AG09319 (cell line): ENCODE measurements around the gene SLC9A9.

ENCODE experiments used
- DNase-seq: peaks from one replicate; pipeline ENCODE4 v3.0.0-alpha.2; 2010; ENCODE audit warnings: low read depth; ENCODE audit errors: extremely low read depth
- TF ChIP-seq, protein P1 (sequence below): IDR thresholded peaks from 2 replicates; pipeline ENCODE4 v1.5.1; 2011; ENCODE audit warnings: low read depth, mild to moderate bottlenecking, inconsistent platforms, low read length, moderate library complexity

SLC9A9 gene

DNA sequence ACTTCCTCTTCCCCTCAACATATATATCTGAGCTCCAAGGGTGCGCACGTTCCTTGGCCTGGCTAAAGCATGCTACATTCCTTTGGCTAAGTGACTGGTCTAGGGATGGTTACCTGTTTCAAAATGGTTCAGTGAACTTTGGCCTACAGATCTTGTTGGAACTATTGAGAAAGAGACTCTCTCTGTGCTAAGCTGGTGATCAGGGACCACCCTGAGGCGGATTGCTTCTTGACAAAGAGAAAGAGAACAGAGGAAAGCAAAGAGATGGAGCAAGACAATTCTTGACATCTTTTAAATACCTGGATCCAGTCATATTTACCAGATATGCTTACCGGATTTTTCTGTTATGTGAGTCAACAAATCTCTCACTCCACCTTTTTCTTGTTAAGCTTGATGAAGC is 605.6 kb downstream of the SLC9A9 start:
- DNase-seq: no peak
- TF ChIP-seq, protein P1, sequence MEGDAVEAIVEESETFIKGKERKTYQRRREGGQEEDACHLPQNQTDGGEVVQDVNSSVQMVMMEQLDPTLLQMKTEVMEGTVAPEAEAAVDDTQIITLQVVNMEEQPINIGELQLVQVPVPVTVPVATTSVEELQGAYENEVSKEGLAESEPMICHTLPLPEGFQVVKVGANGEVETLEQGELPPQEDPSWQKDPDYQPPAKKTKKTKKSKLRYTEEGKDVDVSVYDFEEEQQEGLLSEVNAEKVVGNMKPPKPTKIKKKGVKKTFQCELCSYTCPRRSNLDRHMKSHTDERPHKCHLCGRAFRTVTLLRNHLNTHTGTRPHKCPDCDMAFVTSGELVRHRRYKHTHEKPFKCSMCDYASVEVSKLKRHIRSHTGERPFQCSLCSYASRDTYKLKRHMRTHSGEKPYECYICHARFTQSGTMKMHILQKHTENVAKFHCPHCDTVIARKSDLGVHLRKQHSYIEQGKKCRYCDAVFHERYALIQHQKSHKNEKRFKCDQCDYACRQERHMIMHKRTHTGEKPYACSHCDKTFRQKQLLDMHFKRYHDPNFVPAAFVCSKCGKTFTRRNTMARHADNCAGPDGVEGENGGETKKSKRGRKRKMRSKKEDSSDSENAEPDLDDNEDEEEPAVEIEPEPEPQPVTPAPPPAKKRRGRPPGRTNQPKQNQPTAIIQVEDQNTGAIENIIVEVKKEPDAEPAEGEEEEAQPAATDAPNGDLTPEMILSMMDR: no peak

DNA sequence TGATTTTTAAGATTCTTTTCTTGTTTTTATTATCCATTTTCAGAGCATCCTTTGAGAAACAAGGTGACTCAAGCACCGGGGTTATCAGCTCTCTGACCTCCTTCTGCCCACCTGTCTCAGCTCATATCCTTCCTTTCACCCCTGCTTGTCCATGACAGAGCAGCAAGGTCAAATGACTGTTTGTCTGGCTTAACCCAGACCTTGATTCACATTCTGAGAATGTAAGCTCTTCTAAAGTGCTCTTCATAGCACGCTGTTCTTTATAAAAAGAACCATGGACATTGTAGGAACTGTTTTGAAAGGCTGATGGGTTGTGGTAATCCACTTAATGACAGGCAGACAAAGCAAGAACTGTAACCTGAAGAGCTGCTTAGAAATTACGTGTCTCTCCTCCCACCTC is 606.2 kb downstream of the SLC9A9 start:
- TF ChIP-seq, protein P1: no peak
- no peak for DNase-seq

DNA sequence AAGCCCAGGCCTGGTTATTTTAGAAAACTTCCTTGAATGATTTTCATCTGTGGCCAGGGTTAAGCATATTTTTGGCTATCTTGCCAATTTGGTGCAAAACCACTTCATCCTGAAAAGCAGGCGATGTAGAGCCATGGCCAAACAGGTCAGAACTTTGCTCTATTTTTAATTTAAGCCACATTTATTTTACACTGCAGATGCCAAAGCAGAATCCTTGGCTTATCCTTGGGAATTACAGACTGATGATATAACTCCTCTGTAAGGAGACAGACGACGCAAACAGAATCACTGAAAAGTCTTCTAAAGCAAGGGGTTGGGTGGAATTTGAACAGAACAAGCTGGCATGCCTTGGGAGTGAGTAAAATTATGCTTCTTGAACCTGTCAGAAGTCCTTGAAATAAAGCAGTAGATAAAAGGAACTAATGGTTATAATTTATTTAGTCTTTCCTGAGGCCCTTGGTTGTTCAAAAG is 606.8 kb downstream of the SLC9A9 start:
- TF ChIP-seq, protein P1: no peak
- DNase-seq: peak; percentile 73

DNA sequence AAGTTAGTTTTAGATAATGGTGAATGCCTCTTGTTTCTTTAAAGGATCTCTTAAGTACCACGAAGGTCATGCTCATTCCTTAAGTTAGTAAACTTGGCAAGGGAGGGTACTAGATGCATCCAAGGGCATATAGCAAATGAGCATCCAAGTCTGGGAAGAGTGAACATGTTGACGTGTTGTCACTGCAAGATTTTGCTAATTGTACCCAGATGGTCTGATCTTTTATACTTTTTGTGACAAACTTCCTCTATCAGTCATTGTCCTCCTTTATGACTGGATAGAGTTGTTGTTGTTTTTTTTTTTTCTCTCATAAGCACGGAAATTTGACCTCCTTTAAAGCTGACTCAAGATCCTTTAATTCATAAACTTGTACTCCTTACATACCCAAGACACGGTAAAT is 607.4 kb downstream of the SLC9A9 start:
- DNase-seq: no peak
- TF ChIP-seq, protein P1: no peak

DNA sequence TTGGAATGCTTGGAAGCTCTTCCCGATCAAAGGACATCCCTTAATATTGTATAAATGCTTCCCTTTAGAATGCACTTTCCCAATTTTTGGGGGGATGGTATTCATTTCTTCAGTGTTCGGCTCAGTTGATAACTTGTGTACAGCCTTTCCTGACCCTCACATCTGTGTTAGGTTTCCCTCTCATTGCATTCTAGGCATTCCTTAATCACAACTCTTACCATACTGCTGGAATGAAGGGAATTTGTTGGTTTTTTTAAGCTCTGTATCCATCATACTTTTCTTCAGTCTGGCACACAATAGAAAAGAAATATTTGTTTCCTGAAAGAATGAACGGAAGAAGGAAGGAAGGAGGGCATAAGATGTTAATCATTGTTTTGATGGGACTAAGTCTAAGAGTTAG is 609.2 kb downstream of the SLC9A9 start:
- TF ChIP-seq, protein P1: no peak
- DNase-seq: no peak

DNA sequence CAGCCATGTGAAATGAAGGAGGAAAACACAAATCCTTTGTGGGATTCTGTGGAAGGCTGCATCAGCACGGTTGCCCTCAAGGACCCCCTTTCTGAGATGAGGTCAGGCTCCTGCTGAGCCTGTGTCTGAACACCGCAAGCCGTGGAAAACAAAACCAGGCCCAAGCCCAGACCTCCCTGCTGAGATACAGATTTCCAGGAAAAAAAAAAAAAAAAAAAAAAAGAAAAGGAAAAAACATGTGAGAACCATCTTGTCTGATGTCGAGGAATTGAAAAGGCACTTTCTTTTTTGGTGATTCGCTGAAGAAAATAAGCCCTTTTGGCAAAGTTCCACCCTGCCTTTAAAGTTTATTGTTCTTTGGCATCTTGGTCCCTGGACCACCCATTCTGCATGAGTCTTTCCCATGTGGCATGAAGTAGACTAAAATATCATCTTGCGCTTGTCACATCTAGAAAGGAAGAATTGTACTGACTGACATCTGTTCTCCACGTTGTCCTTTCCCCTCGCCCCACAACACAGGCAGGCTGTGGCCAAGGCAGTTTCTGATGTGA is 611.1 kb downstream of the SLC9A9 start:
- TF ChIP-seq, protein P1: no peak
- peak; percentile 30 for DNase-seq

DNA sequence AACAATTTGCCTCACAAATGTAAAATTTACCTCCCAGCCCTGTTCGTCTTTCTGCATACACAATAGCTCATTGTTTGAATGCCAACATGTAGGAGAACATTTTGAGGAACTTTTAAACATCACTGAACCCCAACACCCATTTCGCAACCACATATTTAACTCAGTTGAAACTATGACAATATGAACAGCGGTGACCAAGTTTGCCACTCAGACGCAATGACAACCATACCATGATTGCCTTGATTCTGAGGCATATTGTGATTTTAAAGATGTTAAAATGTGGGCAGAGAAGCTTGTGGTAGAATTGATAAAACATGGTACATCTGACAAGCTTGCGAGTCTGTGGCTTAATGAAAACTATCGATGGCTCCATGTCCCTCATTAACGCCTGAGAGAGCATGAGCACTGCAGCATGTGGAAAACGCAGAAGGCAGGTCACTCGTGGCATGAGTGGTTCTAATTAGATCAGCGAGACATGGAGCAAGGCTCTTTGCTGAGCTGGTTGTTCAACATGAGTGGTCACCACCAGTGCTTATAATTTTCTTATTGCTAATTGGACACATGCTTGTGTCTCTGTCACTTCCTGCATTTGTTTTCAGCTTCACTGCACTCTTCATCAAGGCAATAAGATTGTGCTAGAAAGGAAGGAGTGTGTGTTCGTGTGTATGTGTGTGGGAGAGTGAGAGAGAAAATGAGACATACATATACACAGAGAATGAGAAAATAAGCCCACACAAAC is 611.9 kb downstream of the SLC9A9 start:
- TF ChIP-seq, protein P1: no peak
- no peak for DNase-seq
